Measurements from ENCODE around the gene PACS2. TPM values are rescaled to one million over a fixed set of nuclear protein-coding genes. Genes with fewer than 3 reads are reported as not detected.

PACS2 gene
- total RNA-seq, 1 experiment from 2014 or later = 43.3 TPM

GRCh38 chr14:105335735-105336476, 21.4 kb downstream of the PACS2 start:
- H2AFZ ChIP-seq = no peak overlapping the region
- TF ChIP-seq CTCF (conservative IDR thresholded peaks at IDR 0.05) = no peak
- no peak for TF ChIP-seq EZH2 (IDR thresholded peaks at IDR 0.05; ENCODE audit: low read depth)
- H3K9me2 ChIP-seq (ENCODE audit: insufficient read depth) = no peaks in the 10 kb centered on the region
- no peaks in the 10 kb centered on the region for H3K36me3 ChIP-seq (ENCODE audit: low read depth)
- H3K4me2 ChIP-seq = no peak overlapping the region
- ChIA-PET CTCF (no interaction called here), POLR2A (ENCODE audit: unreplicated experiment) (no interaction called here)
- H3K4me3 ChIP-seq = no peak overlapping the region
- H3K79me2 ChIP-seq (ENCODE audit: low read depth) = no peaks in the 10 kb centered on the region
- H3K4me1 ChIP-seq (replicated peaks; ENCODE audit: insufficient read depth) = no peaks in the 10 kb centered on the region
- H3K9me3 ChIP-seq (ENCODE audit: insufficient read depth, low read depth) = no peaks in the 10 kb centered on the region
- H4K20me1 ChIP-seq (ENCODE audit: insufficient read depth) = peaks cover 19% of the 10 kb centered on the region
- no peak overlapping the region for H3K27ac ChIP-seq
- no TSS peak for BruUV-seq (replicated peaks)
- no peaks in the 10 kb centered on the region for H3K27me3 ChIP-seq (ENCODE audit: insufficient read depth, low read depth)
- DNase-seq = no peak
- H3F3A ChIP-seq (ENCODE audit: insufficient read depth, low read depth) = no peaks in the 10 kb centered on the region
- intact Hi-C loops (cut with micrococcal nuclease; ENCODE audit: unreplicated experiment) = no loop called here

- Histone ChIP-seq H3K79me2 (ENCODE audit: low read depth) (no peaks in the 10 kb centered on the region), H3K36me3 (ENCODE audit: low read depth) (no peaks in the 10 kb centered on the region), H3K9me2 (ENCODE audit: insufficient read depth) (no peaks in the 10 kb centered on the region), H3K27me3 (ENCODE audit: insufficient read depth, low read depth) (no peaks in the 10 kb centered on the region), H3K4me3 (no peak overlapping the region), H3K4me1 (replicated peaks; ENCODE audit: insufficient read depth) (no peaks in the 10 kb centered on the region), H3F3A (ENCODE audit: insufficient read depth, low read depth) (no peaks in the 10 kb centered on the region), H3K27ac (no peak overlapping the region), H3K4me2 (no peak overlapping the region), H2AFZ (no peak overlapping the region), H4K20me1 (ENCODE audit: insufficient read depth) (peaks cover 18% of the 10 kb centered on the region), H3K9me3 (ENCODE audit: insufficient read depth, low read depth) (no peaks in the 10 kb centered on the region)
- POLR2A ChIA-PET (ENCODE audit: unreplicated experiment) = no interaction called here
- intact Hi-C loops (cut with micrococcal nuclease; ENCODE audit: unreplicated experiment) = no loop called here
- no peak for TF ChIP-seq CTCF (conservative IDR thresholded peaks at IDR 0.05)
- no peak for TF ChIP-seq EZH2 (IDR thresholded peaks at IDR 0.05; ENCODE audit: low read depth)
- DNase-seq = no peak
- CTCF ChIA-PET = no interaction called here
- BruUV-seq (replicated peaks) = no TSS peak
Observed at GRCh38 chr14:105336477-105337287, 22.1 kb downstream of the PACS2 start.

DNA sequence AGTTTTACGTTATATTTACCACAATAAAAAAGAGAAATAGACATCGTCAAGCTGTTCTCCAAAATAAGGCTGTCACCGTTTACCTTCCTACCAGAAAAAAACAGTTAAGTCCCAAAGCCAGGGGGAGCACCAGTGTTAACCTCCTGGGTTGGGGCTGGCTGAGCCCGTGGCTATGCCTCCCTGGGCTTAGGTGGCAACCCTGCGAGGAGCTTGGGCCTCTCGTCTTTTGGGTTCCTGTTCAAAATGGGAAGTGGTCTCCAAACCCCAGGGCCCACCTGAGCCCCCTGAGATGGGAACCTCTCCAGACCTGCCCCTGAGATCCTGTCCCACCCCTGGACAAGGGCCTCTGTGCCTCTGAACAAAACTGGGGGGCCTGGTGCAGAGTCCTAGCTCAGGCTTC, 22.9 kb downstream of the PACS2 start:
- Histone ChIP-seq H2AFZ (no peak overlapping the region), H4K20me1 (ENCODE audit: insufficient read depth) (peaks cover 14% of the 10 kb centered on the region), H3K4me1 (replicated peaks; ENCODE audit: insufficient read depth) (no peaks in the 10 kb centered on the region), H3K4me3 (no peak overlapping the region), H3K36me3 (ENCODE audit: low read depth) (no peaks in the 10 kb centered on the region), H3K27ac (no peak overlapping the region), H3K27me3 (ENCODE audit: insufficient read depth, low read depth) (no peaks in the 10 kb centered on the region), H3K4me2 (no peak overlapping the region), H3K9me3 (ENCODE audit: insufficient read depth, low read depth) (no peaks in the 10 kb centered on the region), H3K9me2 (ENCODE audit: insufficient read depth) (no peaks in the 10 kb centered on the region), H3K79me2 (ENCODE audit: low read depth) (no peaks in the 10 kb centered on the region), H3F3A (ENCODE audit: insufficient read depth, low read depth) (no peaks in the 10 kb centered on the region)
- no TSS peak for BruUV-seq (replicated peaks)
- intact Hi-C loops (cut with micrococcal nuclease; ENCODE audit: unreplicated experiment) = no loop called here
- no peak for TF ChIP-seq CTCF (conservative IDR thresholded peaks at IDR 0.05)
- TF ChIP-seq EZH2 (IDR thresholded peaks at IDR 0.05; ENCODE audit: low read depth) = no peak
- ChIA-PET CTCF (no interaction called here), POLR2A (ENCODE audit: unreplicated experiment) (no interaction called here)
- no peak for DNase-seq

Data from PC-9 (cell line).